GM21390 (cell line): ENCODE data around the gene CPM.
A peak's percentile ranks its signal among the peaks of the same experiment; 100 is the strongest.

Experiments used
- ATAC-seq: cut with Tn5 transposase; IDR thresholded peaks from one replicate; pipeline ENCODE4 v1.9.1; 2021; ENCODE audit not compliant: unreplicated experiment

Gene CPM

DNA sequence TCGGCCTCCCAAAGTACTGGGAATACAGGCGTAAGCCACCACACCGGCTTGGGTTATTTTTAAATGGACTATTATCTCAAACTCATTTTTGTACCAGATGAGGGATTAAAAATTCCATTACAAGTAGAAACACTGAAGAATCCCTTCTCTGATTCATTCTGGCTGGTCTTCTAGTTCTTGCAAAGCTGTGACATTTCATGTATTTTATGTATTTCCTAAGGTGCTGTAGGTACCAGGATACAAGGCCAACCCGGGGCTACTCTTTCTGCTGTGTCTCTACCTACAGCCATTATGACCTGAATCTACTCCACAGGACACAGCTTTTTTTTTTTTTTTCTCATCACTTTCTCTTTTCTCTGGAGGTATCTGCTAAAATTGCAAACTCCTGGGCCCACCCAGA lies 24.9 kb downstream of the CPM start:
- no peak for ATAC-seq

DNA sequence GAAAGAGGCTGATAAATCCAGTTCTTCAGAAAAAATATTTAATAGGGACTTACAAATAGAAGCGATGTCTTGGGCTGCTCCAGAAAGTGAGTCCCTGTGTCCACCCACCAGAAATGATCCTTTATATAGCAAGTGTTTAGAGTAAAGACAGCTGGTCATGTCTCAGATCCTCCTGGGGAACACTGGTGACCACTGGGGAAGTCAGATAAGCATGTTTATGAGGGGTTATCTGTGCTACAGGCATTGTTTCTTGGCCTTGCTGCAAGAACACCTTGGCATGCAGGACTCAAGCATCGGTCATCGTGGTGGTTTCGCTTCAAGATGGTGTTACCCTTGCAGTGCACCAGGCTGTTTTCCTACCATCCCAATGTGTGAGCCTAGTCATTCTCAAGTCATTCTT lies 27.2 kb downstream of the CPM start:
- ATAC-seq, result no peak

DNA sequence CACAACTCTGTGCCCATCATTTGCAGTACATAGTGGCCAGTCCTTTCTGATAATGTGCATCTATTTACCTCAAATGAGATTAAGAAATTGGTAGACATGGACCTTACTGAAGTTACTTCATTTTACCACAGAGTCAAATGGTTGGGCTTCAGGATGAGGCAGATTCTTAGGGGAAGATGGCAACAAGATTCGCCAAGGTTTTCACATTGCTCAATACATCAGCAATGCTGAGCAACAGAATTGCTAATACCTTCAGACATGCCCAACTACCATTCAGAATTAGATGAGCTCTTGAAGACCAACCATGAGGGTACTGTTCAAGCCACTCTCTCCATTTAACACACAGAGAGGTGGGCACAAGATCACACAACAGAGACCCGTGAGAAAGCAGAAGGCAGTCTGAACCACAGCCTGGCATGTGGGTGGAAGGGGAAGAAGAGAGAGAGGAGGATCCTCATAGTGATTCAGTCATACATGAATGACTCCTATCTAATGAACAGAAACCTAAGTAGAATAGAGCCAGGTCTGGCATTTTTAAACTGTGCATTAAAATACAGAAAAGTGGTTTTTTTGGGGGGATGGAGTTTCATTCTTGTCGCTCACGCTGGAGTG lies 28.5 kb downstream of the CPM start:
- peak; percentile 70 for ATAC-seq

- ATAC-seq, result no peak
These were observed 29.5 kb downstream of the CPM start for GRCh38 chr12:68903511-68903910.

GRCh38 chr12:68901551-68901950 lies 31.4 kb downstream of the CPM start:
- no peak for ATAC-seq

DNA sequence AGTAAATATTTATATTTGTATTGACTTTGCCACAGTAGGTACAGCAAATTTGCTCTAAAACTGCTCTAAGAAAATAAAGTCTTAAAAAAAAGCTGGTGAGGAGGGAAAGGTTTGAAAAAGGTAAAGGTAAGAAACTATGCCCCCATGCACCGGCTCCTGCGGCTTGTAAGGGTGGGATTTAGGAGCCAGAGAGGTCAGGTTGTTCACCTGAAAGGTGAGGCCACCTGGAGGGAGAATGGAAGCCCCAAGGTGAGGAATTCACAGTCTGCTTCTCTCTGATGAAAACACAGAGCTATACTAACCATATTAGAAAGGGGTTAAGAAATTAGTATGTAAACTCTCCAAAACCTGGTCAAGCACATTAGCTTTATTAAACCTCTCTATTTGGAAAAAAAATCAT lies 31.8 kb downstream of the CPM start:
- no peak for ATAC-seq

DNA sequence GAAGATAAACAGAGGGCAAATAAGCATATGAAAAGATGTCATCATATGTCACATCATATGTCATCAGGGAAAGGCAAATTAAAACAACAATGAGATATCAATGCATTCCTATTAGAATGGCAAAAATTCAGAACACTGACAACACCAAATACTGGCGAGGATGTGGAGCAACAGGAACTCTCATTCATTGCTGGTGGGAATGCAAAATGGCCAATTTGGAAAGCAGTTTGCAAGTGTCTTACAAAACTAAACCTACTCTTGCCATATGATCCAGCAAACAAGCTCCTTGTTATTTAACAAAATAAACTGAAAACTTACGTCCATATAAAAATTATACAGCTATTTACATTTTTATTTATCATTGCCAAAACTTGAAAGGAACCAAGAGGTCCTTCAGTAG lies 32.7 kb downstream of the CPM start:
- ATAC-seq, result no peak

GRCh38 chr12:68899251-68899771 lies 33.7 kb downstream of the CPM start:
- ATAC-seq, result no peak

GRCh38 chr12:68896881-68897540 lies 36.0 kb downstream of the CPM start:
- no peak for ATAC-seq

- no peak for ATAC-seq
These were observed 38.6 kb downstream of the CPM start for GRCh38 chr12:68894276-68894855.

- no peak for ATAC-seq
These were observed 39.2 kb downstream of the CPM start for GRCh38 chr12:68893741-68894140.

GRCh38 chr12:68893201-68893600 lies 39.8 kb downstream of the CPM start:
- no peak for ATAC-seq

DNA sequence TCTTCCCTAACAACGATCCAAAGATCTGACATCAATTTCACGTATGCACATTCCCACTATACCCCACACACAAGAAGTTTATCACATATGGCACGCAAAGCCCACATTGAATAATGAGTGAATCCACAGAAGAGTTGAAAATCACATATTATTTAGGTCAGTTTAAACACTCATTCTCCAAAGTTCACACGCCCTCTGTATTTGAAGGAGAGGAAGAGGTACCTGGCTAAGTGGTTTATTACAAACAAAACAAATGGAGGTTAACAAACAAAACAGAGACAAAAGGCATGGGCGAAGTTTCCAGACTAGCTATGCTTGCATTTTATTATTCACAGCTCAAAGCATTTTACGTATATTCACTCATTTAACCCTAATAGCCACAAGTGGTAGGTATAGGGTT lies 41.8 kb downstream of the CPM start:
- no peak for ATAC-seq

DNA sequence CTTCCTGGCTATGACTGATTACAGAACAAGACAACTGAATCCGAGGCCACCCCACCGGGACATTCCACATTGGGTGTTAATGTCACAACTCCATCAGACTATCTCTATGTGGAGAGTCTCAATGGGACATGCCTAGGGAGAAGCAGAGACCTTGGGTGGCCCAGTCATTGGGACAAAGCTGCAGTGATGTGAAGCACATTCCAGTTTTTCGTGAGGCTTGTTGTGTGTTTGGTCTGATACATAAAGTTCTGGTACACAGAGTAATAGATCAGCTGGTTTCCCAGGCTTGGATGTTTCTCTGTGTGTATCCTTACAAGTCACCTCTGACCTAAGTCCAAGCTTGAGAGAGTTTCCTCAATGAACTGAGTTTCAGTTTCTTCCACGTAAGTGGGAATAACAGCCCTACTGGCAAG lies 42.3 kb downstream of the CPM start:
- no peak for ATAC-seq

DNA sequence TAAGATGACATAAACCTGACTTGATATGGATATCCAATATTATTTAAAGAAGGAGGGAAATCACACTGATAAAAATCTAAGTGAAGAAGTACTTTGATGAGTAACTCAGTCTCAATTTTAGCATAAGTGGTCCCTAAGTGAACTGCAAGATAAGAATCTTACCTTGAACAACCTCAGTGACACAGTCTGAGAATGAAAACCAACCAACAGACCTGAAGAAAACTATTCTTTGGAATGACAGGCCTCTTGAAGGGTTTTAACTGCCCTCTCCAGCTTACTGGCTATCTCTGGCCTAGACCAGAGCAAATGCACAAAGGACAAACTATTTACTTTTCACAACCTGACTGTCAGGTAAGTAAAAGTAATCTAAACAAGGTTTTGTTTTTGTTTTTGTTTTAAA lies 44.7 kb downstream of the CPM start:
- ATAC-seq, result no peak

DNA sequence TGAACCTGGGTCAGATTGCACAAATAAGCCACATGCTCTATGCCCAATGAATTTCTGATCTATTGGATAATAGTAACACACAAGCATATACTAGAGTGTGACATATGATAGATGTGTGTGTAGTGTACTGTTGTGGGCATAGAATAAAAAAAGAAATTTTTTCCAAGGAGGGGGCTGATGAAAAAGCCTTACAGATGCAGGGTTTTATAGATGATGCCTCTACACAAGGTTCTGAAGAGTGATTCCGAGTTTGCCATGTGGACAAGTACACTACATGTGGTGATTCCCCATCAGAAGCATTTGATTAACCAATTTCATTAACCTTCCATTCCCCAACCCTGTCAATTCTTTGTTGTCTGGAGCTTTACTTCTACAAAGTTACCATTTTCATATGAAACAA lies 45.3 kb downstream of the CPM start:
- ATAC-seq, result no peak

DNA sequence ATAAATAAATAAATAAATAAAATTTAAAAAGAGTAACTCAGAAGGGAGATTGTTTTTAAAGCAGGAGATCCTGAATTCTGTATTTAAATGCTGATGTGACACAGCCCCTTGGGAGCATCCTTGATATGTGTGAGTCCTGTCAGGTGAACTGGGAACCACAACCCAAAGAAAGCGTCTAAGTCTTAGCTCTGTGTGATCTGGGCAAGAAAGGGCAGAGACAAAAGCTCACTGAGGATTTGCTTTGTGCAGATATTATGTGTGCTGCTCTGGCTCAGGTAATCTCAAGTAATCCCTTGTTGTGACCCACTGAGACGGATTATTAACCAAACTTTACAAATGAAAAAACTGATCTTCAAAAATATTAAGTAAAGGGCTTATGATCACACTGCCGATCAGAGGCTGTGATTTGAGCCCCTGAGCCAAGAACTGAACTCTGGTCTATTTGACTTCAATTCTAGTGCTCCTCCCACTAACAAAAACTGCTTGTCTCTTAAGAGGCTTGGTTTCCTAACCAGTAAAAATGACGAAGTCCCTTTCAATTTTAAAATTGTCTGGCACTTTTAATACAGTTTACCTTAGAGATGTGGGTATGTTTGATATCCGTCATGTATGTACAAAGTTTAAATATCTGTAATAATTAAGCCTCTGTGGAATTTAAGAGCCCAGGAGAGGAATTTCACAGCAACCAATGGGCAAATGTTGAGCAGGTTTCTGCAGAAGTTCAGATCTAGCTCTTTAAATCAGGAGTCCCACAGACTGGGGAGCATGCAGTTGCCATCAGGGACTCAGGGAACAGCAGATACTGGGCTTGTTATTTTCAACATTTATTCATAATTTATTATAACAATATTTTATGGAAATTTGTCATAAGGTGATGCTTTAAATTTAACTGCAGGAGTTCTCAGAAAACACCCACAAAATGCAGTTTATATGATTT lies 46.1 kb downstream of the CPM start:
- no peak for ATAC-seq

DNA sequence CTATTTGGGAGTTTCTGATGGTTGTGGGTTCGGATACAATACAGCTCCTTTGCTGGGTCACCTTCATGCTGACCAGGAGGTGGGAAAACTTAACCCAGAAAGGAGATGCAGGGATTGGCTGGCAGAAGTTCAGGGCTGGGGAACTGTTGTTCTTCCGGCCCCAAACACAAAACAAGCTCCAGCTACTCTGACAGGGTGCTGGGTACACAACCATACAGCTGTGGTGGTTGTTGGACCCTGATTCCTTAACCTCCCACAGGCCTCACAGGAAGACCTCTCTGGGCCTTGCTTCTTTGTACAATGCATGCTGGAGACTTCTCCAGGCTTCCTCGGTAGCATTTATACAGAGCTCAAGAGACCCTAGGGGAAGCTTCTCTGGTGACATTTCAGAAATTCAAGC lies 47.6 kb downstream of the CPM start:
- ATAC-seq, result no peak

DNA sequence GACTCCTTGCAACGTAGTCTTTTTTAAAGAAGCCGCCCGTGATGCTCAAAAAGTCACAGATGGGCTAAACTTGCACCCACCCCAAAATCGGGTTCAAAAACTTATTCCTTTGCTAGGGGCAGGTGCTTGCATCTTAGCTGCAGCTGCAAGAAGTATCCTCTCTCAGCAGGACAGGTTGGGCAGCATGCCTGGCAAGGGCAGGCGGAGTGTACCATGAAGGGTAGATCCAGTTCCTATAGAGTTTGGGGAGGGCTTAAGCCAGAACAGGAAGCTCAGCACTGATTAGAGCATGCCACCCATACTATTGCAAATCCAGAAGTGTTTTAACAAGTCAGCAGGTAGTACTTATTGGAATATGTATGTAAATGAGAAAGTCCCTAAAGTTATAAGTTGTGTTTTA lies 48.7 kb downstream of the CPM start:
- ATAC-seq, result no peak

DNA sequence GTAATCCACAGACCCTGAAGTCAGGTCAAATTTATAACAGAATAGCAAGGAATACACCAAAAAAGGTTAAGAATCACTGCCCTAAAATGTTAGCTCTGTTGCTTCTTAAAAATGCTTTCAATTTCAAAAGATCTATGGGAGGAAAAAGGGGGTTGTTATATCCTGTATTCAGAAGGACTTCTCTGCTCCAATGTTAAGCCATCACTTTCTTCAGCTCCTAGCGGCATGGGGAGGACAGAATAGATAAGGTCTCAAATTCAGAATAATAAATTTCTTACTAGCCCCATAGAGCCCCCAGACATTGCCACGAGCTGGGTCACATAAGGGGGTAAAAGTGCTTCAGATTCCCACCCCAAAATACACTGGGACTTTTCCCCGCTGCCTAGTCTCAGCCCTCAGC lies 49.8 kb downstream of the CPM start:
- ATAC-seq, result peak; percentile 26

GRCh38 chr12:68882251-68882964 lies 50.6 kb downstream of the CPM start:
- ATAC-seq, result peak; percentile 51
